Epithelial cell of proximal tubule (primary cell): Measurements from ENCODE around the gene MGAT4D. TPM values are rescaled to one million over a fixed set of nuclear protein-coding genes. Genes with fewer than 3 reads are reported as not detected.

ENCODE experiments used
- DNase-seq: peaks from one replicate; pipeline ENCODE4 v3.0.0-alpha.2; 2011; ENCODE audit warnings: low read depth
- H3K4me3 ChIP-seq: 2 replicates; pipeline ENCODE4 v1.5.1; 2011; ENCODE audit warnings: low read depth, mild to moderate bottlenecking, low read length
- total RNA-seq: library from RNA; depleted of rRNA; stranded (reverse); fragments of >200 nt; gene quantifications from 2 replicates; pipeline ENCODE4 v1.2.3, GENCODE V29; 2015
- TF ChIP-seq, protein P1 (sequence below): conservative IDR thresholded peaks from 2 replicates; pipeline ENCODE4 v1.5.1; 2012; ENCODE audit warnings: low read depth, mild to moderate bottlenecking, low read length

MGAT4D gene
- total RNA-seq, 1 donor from 2014 or later: not detected

DNA sequence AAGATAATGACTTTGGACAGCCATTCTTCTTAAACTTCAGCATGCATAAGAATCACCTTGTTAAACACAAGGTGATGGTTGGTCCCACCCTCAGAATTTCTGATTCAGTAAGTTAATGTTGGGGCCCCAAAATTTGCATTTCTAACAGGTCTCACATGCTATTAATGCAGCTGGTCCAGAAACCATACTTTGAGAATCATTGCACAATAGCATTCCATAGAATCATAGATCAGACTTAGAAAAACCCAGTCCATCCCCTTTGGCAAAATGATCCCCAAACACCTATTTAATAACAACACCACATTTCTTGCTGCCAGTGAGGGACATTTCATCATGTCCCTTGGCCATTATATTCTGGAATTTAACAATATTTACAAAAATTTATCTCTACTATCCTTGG is 6.2 kb upstream of the MGAT4D start:
- no peak overlapping the region for H3K4me3 ChIP-seq
- DNase-seq: no peak
- TF ChIP-seq, protein P1, sequence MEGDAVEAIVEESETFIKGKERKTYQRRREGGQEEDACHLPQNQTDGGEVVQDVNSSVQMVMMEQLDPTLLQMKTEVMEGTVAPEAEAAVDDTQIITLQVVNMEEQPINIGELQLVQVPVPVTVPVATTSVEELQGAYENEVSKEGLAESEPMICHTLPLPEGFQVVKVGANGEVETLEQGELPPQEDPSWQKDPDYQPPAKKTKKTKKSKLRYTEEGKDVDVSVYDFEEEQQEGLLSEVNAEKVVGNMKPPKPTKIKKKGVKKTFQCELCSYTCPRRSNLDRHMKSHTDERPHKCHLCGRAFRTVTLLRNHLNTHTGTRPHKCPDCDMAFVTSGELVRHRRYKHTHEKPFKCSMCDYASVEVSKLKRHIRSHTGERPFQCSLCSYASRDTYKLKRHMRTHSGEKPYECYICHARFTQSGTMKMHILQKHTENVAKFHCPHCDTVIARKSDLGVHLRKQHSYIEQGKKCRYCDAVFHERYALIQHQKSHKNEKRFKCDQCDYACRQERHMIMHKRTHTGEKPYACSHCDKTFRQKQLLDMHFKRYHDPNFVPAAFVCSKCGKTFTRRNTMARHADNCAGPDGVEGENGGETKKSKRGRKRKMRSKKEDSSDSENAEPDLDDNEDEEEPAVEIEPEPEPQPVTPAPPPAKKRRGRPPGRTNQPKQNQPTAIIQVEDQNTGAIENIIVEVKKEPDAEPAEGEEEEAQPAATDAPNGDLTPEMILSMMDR: no peak

DNA sequence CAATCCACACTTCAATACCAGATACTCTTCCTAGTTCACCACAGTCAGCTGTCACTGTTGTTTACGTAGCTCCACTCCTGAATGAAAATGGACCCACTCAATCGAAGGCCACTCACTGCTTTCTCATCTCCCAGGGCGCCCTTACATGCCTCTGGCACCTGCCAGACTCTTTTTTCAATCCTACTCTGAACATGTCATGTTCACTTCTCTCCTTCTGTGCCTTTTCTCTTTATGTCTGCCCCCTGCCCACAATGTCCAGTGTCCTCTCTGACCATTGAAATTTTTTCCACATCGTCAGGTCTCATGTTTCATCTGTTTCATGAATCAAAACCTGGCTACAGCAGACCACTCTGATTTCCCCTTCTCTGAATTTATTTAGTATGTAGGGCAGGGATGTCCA is 1.3 kb upstream of the MGAT4D start:
- TF ChIP-seq, protein P1: no peak

DNA sequence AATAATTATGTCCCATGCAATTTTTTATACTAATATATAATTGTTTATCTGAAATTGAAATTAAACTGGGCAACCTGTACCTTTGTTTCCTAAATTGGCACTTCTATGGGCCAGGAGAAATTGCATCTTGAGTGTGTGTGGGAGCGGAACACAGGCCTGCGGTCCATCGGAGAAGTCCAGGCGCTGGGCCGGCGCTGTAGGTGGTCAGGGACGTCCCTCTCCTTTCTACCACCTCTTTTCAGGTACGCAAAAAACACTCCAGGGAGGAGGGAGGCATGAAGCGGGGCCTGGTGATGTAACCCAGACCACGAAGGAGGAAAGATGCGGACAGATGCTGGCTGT is 717 bp downstream of the MGAT4D start:
- peak overlapping the region; percentile 9 for H3K4me3 ChIP-seq
- TF ChIP-seq, protein P1: no peak
- no peak for DNase-seq

More for the DNA sequence above, 1.3 kb upstream of the MGAT4D start:
- H3K4me3 ChIP-seq: no peak overlapping the region
- no peak for DNase-seq

DNA sequence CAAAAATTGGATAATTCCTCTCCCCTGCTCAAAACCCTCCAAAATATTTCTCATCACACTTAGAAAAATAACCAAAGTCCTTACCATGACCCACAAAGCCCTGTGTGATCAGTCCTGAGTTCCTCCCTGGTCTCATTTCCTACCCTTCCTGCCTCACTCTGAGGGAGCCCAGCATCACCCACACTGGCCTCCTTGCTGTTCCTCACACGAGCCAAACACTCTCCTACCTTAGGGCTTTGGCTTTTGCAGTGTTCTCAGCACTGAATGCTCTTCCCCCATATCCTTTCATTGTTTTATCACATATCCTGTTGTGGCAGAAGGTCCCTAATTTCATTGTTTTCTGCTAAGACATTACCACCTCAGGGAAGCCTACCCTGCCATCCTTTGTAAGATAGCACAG is 12.2 kb downstream of the MGAT4D start:
- DNase-seq: no peak
- TF ChIP-seq, protein P1: no peak
- H3K4me3 ChIP-seq: no peak overlapping the region

DNA sequence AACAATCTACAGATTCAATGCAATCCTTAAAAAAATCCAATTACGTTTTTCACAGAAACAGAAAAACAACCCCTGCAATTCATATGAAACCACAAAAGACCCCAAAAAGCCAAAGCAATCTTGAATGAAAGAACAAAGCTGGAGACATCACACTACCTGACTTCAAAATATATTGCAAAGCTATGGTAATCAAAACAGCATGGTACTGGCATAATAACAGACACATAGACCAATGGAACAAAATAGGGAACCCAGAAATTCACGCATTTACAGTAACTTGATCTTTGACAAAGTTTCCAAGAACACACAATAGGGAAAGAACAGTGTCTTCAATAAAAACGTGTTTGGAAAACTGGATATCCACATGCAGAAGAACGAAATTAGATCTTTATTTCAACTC is 14.6 kb downstream of the MGAT4D start:
- no peak overlapping the region for H3K4me3 ChIP-seq
- TF ChIP-seq, protein P1: no peak
- no peak for DNase-seq

DNA sequence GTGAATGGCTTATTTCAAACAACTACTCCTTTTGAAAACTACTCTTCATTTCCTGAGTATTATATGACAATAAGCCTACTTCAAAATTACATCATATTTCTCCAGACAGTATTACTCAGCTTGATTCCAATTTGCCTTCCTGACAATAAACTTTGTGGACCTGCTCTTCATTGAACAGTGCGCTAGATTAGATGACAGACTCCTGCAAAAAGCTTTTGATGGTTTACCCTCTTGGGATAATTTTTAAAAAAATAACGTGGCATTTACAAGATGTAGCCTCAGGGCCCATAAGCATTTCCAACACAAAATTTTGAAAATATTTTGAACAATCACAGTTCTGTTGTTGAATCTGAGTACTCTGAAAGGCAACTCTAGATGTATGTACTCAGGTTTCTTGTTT is 25.9 kb downstream of the MGAT4D start:
- DNase-seq: no peak
- TF ChIP-seq, protein P1: no peak
- no peak overlapping the region for H3K4me3 ChIP-seq

DNA sequence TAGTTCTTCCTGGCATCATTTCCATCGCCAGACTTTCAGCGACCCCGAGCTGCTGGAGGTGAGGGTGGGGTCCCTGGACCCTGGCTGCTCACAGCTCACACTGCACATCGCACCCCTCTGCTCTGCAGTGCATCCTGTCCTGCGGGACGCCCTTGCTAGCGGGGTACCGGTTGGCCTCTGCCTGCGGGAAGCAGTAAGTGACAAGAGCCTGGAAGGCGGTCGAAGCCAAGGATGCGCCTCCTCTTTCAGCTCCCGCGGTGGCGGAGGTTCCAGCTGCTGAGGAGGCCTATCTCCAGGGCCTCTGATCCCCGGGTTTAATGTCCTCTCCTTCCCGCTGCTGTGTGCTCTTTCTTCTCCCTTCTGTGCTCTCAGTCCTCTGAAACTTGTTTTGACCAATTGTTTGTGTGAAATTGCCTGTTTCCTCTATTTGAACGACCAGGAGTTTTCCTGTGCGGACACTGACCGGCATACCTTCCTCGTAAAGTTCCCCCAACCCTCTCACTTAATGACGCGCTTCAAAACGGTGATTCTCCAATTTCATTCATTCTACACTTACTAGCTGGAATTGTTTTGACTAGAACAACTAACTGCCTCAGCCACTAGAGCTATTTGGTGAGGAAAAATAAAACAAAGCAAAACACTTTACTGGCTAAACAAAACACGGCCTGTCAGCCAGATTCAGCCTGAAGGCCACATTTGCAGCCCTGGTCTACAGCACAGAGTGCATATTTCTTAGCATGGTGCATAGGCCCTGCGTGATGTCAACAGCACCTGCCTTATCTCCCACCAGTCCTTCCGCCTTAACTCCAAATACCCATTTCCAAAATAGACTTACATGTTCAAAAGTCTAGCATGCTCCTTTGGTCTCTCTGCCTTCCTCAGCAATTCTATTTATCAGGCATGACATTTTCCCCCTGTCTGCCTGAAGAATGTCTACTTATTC is 28.0 kb downstream of the MGAT4D start:
- TF ChIP-seq, protein P1: no peak
- DNase-seq: no peak
- no peak overlapping the region for H3K4me3 ChIP-seq
